NCI-H2196 (cell line): ENCODE results near the gene ZNF280C.
"Not testable (repeated sequence)": the region's sequence is repeated elsewhere in the genome, so short reads cannot be mapped to it uniquely, and the experiment has no call there.

Experiments used
- DNase-seq: peaks from one replicate; lab custom pipeline; 2025; ENCODE audit not compliant: unreplicated experiment; lab: John Stamatoyannopoulos, UW

Gene ZNF280C

GRCh38 chrX:130268449-130269170 lies at the start of gene ZNF280C:
TSS of gene ZNF280C (minus strand) at chrX:130268899. CDS start at chrX:130260449, 8,450 bp downstream.
- peak; percentile 89 for DNase-seq

GRCh38 chrX:130304587-130305368 lies 36.1 kb upstream of the ZNF280C start:
- peak; percentile 47 for DNase-seq

GRCh38 chrX:130301977-130302376 lies 33.3 kb upstream of the ZNF280C start:
- DNase-seq, result no peak

GRCh38 chrX:130301405-130301804 lies 32.7 kb upstream of the ZNF280C start:
- DNase-seq, result no peak

- DNase-seq, result no peak
Measured at GRCh38 chrX:130300010-130300282, 31.2 kb upstream of the ZNF280C start.

GRCh38 chrX:130299279-130300009 lies 30.7 kb upstream of the ZNF280C start:
- DNase-seq, result peak; percentile 55

- DNase-seq, result no peak
Measured at GRCh38 chrX:130296743-130297142, 28.0 kb upstream of the ZNF280C start.

GRCh38 chrX:130296297-130296678 lies 27.6 kb upstream of the ZNF280C start:
- DNase-seq, result no peak

GRCh38 chrX:130295519-130296296 lies 27.0 kb upstream of the ZNF280C start:
- no peak for DNase-seq

- DNase-seq, result no peak
Measured at GRCh38 chrX:130287071-130287770, 18.5 kb upstream of the ZNF280C start.

GRCh38 chrX:130285710-130286109 lies 17.0 kb upstream of the ZNF280C start:
- no peak for DNase-seq

- no peak for DNase-seq
Measured at GRCh38 chrX:130285069-130285620, 16.4 kb upstream of the ZNF280C start.

- no peak for DNase-seq
Measured at GRCh38 chrX:130282151-130282550, 13.5 kb upstream of the ZNF280C start.

GRCh38 chrX:130280901-130281300 lies 12.2 kb upstream of the ZNF280C start:
- no peak for DNase-seq

GRCh38 chrX:130272253-130272652 lies 3.6 kb upstream of the ZNF280C start:
- not testable (repeated sequence) for DNase-seq

GRCh38 chrX:130269391-130269790 lies 692 bp upstream of the ZNF280C start:
- DNase-seq, result not testable (repeated sequence)

GRCh38 chrX:130267956-130268448 lies 697 bp downstream of the ZNF280C start:
- no peak for DNase-seq

GRCh38 chrX:130264573-130264972 lies 4.1 kb downstream of the ZNF280C start:
- DNase-seq, result no peak

- no peak for DNase-seq
Measured at GRCh38 chrX:130263016-130263415, 5.7 kb downstream of the ZNF280C start.

GRCh38 chrX:130262231-130262630 lies 6.5 kb downstream of the ZNF280C start:
- no peak for DNase-seq
